H1 (cell line): Measurements from ENCODE around the gene MRPS9. TPM values are rescaled to one million over a fixed set of nuclear protein-coding genes. Genes with fewer than 3 reads are reported as not detected.

ENCODE experiments used
- ATF3 ChIP-seq: IDR thresholded peaks from 2 replicates; pipeline ENCODE4 v1.6.1; 2011; ENCODE audit warnings: low read depth, mild to moderate bottlenecking, low read length; ENCODE audit not compliant: insufficient read depth
- CTCF ChIP-seq, 3 experiments: IDR thresholded peaks; 1 replicate in 2 of 3; 2 replicates in 1 of 3; pipeline versions ENCODE4 v1.5.1 to v1.6.1; 2011; ENCODE audit warnings: low read length in 3 of 3, mild to moderate bottlenecking in 3 of 3, inconsistent platforms in 2 of 3, low read depth in 1 of 3, moderate library complexity in 1 of 3; ENCODE audit not compliant: insufficient read depth in 1 of 3; ENCODE audit errors: control extremely low read depth in 1 of 3
- KDM4A ChIP-seq: IDR thresholded peaks from one replicate; pipeline ENCODE4 v1.7.1; 2012; ENCODE audit warnings: low read depth, mild to moderate bottlenecking, moderate library complexity, low read length, inconsistent platforms; ENCODE audit not compliant: severe bottlenecking
- RFX5 ChIP-seq: IDR thresholded peaks from 2 replicates; pipeline ENCODE4 v1.6.1; 2011; ENCODE audit warnings: low read depth, low read length, improper control_type of control experiment, borderline replicate concordance
- TAF7 ChIP-seq: optimal IDR thresholded peaks from 2 replicates; pipeline ENCODE3; 2011; ENCODE audit warnings: low read depth, mild to moderate bottlenecking, inconsistent platforms, low read length, moderate library complexity, borderline replicate concordance
- polyA plus RNA-seq, 7 experiments: library from polyadenylated mRNA; depleted of rRNA in 3 of 7; stranded (reverse) in 5 of 7; unstranded in 2 of 7; fragments of >200 nt in 5 of 7; fragments of 200-250 nt in 2 of 7; gene quantifications; 1 replicate in 5 of 7; 2 replicates in 1 of 7; 4 replicates in 1 of 7; pipeline versions ENCODE4 v1.2.1 to v1.2.3, GENCODE V29; 2011 to 2013; ENCODE audit warnings: missing spikeins in 2 of 7, mixed read lengths in 2 of 7
- total RNA-seq: library from RNA; stranded (reverse); fragmentation: NEBNext Ultra II Directional; extraction: Animal tissue kit (Norgen Biotek cat#: 25700); gene quantifications from 2 replicates; pipeline ENCODE4 v1.2.1, GENCODE V29; 2021

MRPS9 gene
- total and polyA plus RNA-seq, 2 of the 8 experiments (the other 6 are each of a cell fraction or from before 2014, with no cell fraction given): 36.2 to 71.0 TPM

- TF ChIP-seq CTCF (IDR thresholded peaks at IDR 0.05; ENCODE audit: control extremely low read depth in 1 of 3, insufficient read depth in 1 of 3, low read depth in 1 of 3, low read length in 3 of 3) (no peak), ATF3 (no peak), TAF7 (no peak), KDM4A (no peak), RFX5 (no peak)
Measured at GRCh38 chr2:105082107-105082506, 44.2 kb downstream of the MRPS9 start (continued).
